Motor neuron (in vitro differentiated cells): ENCODE data around the gene ANXA3. TPM values are rescaled to one million over a fixed set of nuclear protein-coding genes. Genes with fewer than 3 reads are reported as not detected.

Experiments used
- ATAC-seq, 8 experiments: fragments of 200-7000 bp; cut with Tn5 transposase; replicated peaks in 6 of 8; 2 replicates each; pipeline ENCODE4 v1.8.0; 2021; ENCODE audit warnings: mild to moderate bottlenecking in 8 of 8, moderate library complexity in 8 of 8
- H3K27ac ChIP-seq, 2 donors: fragments of 250-450 bp; sonication (Bioruptor Pico); 2 replicates each; pipeline ENCODE4 v1.9.0; 2021; ENCODE audit warnings: antibody characterized with exemption in 2 of 2, mild to moderate bottlenecking in 2 of 2, moderate library complexity in 1 of 2
- H3K4me1 ChIP-seq, 2 donors: fragments of 250-450 bp; sonication (Bioruptor Pico); replicated peaks in 1 of 2; 2 replicates each; pipeline ENCODE4 v1.6.1; 2021; ENCODE audit warnings: antibody characterized with exemption in 2 of 2, mild to moderate bottlenecking in 2 of 2, moderate library complexity in 1 of 2
- H3K4me3 ChIP-seq, 5 donors: fragments of 250-450 bp; sonication (Bioruptor Pico); 2 replicates each; pipeline ENCODE4 v1.9.0; 2021; ENCODE audit warnings: antibody characterized with exemption in 5 of 5, mild to moderate bottlenecking in 5 of 5, moderate library complexity in 4 of 5
- WGBS, 10 experiments: fragments of 450-650 bp; shearing (Covaris generic); methylation state at CpG; one replicate each; pipeline ENCODE4 v1.0.0; 2022; 5-methylcytosine and 5-hydroxymethylcytosine counted together
- in situ Hi-C, 9 experiments: fragments of 400-800 bp; cut with MboI; loops; one replicate each; pipeline ENCODE4 v1.15.0; 2021; ENCODE audit warnings: low sequenced_read_pairs in 9 of 9, low pct_unique_long_range_greater_than_20kb in 2 of 9; ENCODE audit not compliant: unreplicated experiment in 9 of 9
- total RNA-seq, 8 experiments: library from RNA; unstranded; fragments of 300-600 nt; gene quantifications; 2 replicates each; pipeline versions ENCODE4 v1.2.3 to v1.2.4, GENCODE V29; 2022

The ANXA3 gene
- total RNA-seq, 8 experiments from 2014 or later: 0.16 to 779 (median 6.1) TPM

DNA sequence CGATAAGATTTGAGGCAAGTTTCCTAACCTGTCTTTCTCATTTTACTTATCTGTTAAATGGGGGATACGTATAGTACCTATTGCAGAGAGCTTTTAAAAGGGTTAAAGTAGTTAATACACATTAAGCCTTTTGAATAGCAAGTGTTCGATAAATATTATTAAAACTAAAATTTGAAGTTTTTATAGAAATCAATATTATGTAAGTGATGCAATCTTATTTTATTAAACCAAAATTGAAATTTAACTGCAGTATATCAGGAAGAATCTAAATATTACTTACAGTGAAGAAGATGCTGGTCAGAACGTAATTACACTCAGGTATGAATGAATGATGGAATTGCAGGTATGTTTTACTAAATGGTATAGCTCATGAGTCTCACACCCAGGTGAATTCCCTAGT, 58.0 kb downstream of the ANXA3 start:
- H3K27ac ChIP-seq: no peak overlapping the region
- in situ Hi-C loops: loop anchor here in 4 of 9 experiments (25.0 kb wide), 1 partner anchor 253 kb away; no protein-coding TSS in a partner anchor
- WGBS, 10 experiments: 70 to 100% (median 79%) methylated on average over 2 to 4 of the region's 4 CpGs
- H3K4me3 ChIP-seq: no peak overlapping the region
- no peak for ATAC-seq
- peaks cover 0 to 5% of the 10 kb centered on the region in 2 donors for H3K4me1 ChIP-seq

DNA sequence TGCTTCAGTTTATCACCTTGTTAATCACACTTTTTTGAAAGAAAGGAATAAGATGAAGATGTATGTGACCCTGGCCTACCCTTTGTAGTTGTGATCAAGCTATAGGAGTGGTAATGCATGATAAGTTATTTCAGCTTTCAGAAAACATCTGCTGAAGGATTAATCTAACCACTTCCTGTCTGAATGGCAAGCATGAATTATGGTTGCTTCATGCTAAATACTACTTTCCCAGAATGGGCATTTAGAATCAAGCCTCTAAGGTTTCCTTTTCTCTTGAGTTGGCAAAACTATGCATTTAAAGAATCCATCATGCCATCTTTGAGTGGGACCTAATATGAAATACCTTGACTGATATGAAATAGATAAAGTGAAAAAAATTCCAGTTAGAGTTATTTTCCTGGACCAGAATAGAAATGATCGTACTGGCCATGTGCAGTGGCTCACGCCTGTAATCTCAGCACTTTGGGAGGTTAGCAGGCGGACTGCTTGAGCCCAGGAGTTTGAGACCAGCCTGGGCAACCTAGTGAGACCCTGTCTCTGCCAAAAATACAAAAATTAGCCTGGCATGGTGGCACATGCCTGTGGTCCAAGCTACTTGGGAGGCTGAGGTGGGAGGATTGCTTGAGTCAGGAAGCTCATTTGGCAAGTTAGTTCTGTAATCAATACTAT, 59.1 kb downstream of the ANXA3 start:
- in situ Hi-C loops: loop anchor here in 5 of 9 experiments (10.0 to 25.0 kb wide), 2 partner anchors 244 to 252 kb away; no protein-coding TSS in a partner anchor
- Histone ChIP-seq H3K4me1 (peaks cover 0 to 5% of the 10 kb centered on the region in 2 donors), H3K27ac (no peak overlapping the region), H3K4me3 (no peak overlapping the region)
- 60 to 100% (median 93%) methylated on average over 1 to 3 of the region's 3 CpGs; no CpG with 5 or more reads in 3 of the 10 experiments for WGBS, 10 experiments
- ATAC-seq: peak in 3 of 8 experiments; percentile 65 to 82 (median 74)

GRCh38 chr4:78611215-78611558, 59.6 kb downstream of the ANXA3 start:
- in situ Hi-C loops: loop anchor here in 5 of 9 experiments (10.0 to 25.0 kb wide), 2 partner anchors 244 to 251 kb away; no protein-coding TSS in a partner anchor
- 33 to 100% (median 89%) methylated on average over 1 to 2 of the region's 2 CpGs; no CpG with 5 or more reads in 1 of the 10 experiments for WGBS, 10 experiments
- peaks cover 0 to 5% of the 10 kb centered on the region in 2 donors for H3K4me1 ChIP-seq
- ATAC-seq: no peak
- H3K4me3 ChIP-seq: no peak overlapping the region
- no peak overlapping the region for H3K27ac ChIP-seq

GRCh38 chr4:78612398-78613178, 61.0 kb downstream of the ANXA3 start:
- ATAC-seq: peak in 3 of 8 experiments; percentile 32 to 74 (median 33)
- H3K27ac ChIP-seq: no peak overlapping the region
- in situ Hi-C loops: loop anchor here in 5 of 9 experiments (10.0 to 25.0 kb wide), 2 partner anchors 242 to 250 kb away; no protein-coding TSS in a partner anchor
- no peak overlapping the region for H3K4me3 ChIP-seq
- 0 to 100% (median 82%) methylated on average over 1 to 3 of the region's 3 CpGs for WGBS, 10 experiments
- peaks cover 0 to 5% of the 10 kb centered on the region in 2 donors for H3K4me1 ChIP-seq

GRCh38 chr4:78613522-78614321, 62.2 kb downstream of the ANXA3 start:
- H3K4me3 ChIP-seq: no peak overlapping the region
- 40 to 94% (median 87%) methylated on average over 1 to 7 of the region's 7 CpGs for WGBS, 10 experiments
- peaks cover 0 to 5% of the 10 kb centered on the region in 2 donors for H3K4me1 ChIP-seq
- in situ Hi-C loops: loop anchor here in 5 of 9 experiments (10.0 to 25.0 kb wide), 2 partner anchors 241 to 249 kb away; no protein-coding TSS in a partner anchor
- peak in 1 of 8 experiments; percentile 61 for ATAC-seq
- no peak overlapping the region for H3K27ac ChIP-seq

DNA sequence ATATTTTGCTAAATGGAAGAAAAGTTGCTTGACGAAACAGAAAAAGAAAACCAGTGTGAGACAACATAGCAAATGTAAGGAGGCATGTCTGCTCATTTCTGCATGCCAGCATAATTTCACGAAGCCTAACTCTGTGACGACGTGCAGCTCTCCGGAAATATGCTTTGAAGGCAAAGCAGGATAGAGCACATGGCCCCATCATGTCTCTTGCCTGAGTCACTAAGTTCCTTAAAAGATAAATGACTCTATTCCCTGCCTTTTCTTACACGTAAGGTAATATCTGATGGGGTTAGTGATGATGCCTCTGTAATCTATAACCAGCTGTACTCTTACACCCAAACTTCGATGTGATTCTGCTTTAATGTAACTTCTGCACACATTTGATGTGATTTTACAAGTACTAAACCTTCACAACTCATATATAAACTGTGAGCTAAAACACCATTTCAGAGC, 64.5 kb downstream of the ANXA3 start:
- 31 to 100% (median 87%) methylated on average over 1 to 7 of the region's 7 CpGs for WGBS, 10 experiments
- Histone ChIP-seq H3K27ac (no peak overlapping the region), H3K4me3 (no peak overlapping the region), H3K4me1 (no peaks in the 10 kb centered on the region)
- ATAC-seq: peak in 1 of 8 experiments; percentile 72
- in situ Hi-C loops: loop anchor here in 5 of 9 experiments (10.0 to 25.0 kb wide), 2 partner anchors 239 to 246 kb away; no protein-coding TSS in a partner anchor

DNA sequence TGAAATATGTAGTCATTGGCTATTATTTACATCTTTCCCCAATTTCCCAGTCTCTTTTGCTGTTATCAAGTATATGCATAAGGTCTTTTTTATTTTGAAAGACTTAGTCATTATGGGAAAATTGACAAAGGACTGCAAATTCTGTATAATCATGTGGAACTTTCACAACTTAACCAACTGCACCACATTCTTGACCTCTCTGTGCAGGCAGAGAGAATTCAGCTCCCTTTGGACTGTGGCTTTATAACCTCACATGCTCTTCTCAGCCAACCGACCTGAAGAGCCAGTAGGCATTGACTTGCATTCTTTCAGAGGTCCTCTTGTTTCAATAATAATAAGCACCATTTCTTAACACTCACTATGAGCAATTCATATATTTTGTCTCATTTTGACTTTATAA, 66.9 kb downstream of the ANXA3 start:
- 20 to 100% (median 92%) methylated on average over 1 of the region's 1 CpG; no CpG with 5 or more reads in 1 of the 10 experiments for WGBS, 10 experiments
- Histone ChIP-seq H3K4me3 (no peak overlapping the region), H3K27ac (no peak overlapping the region), H3K4me1 (no peaks in the 10 kb centered on the region)
- ATAC-seq: no peak
- in situ Hi-C loops: loop anchor here in 5 of 9 experiments (10.0 to 25.0 kb wide), 2 partner anchors 236 to 244 kb away; no protein-coding TSS in a partner anchor

DNA sequence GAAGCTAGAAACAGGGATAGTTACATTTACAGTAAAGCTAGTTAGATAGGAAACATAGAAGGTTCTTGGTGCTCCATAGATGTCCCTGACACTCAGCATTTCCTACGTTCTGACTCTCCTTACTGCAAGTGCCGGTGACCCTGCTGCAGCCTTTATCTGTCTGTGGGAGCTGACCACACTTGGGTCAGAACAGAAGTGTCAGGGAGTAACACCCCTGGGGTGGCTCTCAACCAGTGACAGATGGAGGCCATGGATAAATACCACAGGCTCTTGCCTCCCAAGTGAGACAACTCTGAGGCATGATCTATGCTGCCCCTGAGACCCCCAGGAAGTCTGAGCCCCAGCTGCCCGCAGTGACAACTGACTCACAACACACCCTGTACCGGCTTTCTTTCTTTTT, 69.8 kb downstream of the ANXA3 start:
- in situ Hi-C loops: loop anchor here in 4 of 9 experiments (25.0 kb wide), 1 partner anchor 241 kb away; no protein-coding TSS in a partner anchor
- H3K4me3 ChIP-seq: no peak overlapping the region
- no peak overlapping the region for H3K27ac ChIP-seq
- ATAC-seq: no peak
- WGBS, 10 experiments: 60 to 94% (median 74%) methylated on average over 1 to 4 of the region's 4 CpGs; no CpG with 5 or more reads in 3 of the 10 experiments
- H3K4me1 ChIP-seq: no peaks in the 10 kb centered on the region

- in situ Hi-C loops: loop anchor here in 4 of 9 experiments (25.0 kb wide), 1 partner anchor 240 kb away; no protein-coding TSS in a partner anchor
- no peaks in the 10 kb centered on the region for H3K4me1 ChIP-seq
- H3K27ac ChIP-seq: no peak overlapping the region
- 63 to 100% (median 89%) methylated on average over 1 to 6 of the region's 6 CpGs; no CpG with 5 or more reads in 1 of the 10 experiments for WGBS, 10 experiments
- peak in 3 of 8 experiments; percentile 31 to 67 (median 64) for ATAC-seq
- H3K4me3 ChIP-seq: no peak overlapping the region
Measured at GRCh38 chr4:78622253-78622979, 70.8 kb downstream of the ANXA3 start.

- Histone ChIP-seq H3K4me3 (no peak overlapping the region), H3K27ac (no peak overlapping the region), H3K4me1 (no peaks in the 10 kb centered on the region)
- ATAC-seq: no peak
- 75 to 100% (median 95%) methylated on average over 1 to 7 of the region's 7 CpGs for WGBS, 10 experiments
- in situ Hi-C loops: loop anchor here in 4 of 9 experiments (25.0 kb wide), 1 partner anchor 238 kb away; no protein-coding TSS in a partner anchor
Measured at GRCh38 chr4:78624048-78624447, 72.5 kb downstream of the ANXA3 start.

DNA sequence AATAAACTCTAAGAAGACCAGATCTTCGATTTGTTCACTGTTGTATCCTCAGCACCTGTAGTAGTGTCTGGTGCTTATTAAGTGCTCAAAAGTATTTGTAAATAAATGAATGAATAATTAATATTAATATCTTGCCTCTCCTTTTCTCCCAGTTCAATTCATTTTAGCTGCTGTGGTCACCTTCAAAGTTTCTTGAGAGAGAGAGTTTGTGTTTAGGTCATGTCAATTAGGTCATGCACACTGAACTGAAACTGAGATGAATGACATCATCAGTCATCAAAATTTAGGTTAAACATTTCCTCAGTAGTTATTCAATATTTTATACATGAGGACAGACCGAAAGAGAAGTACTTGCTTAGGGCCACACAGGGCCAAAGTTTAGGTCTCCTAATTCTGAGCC, 73.5 kb downstream of the ANXA3 start:
- 47 to 100% (median 81%) methylated on average over 1 to 2 of the region's 2 CpGs for WGBS, 10 experiments
- in situ Hi-C loops: no loop called here

More for the DNA sequence above, 73.5 kb downstream of the ANXA3 start:
- Histone ChIP-seq H3K27ac (no peak overlapping the region), H3K4me3 (no peak overlapping the region), H3K4me1 (no peaks in the 10 kb centered on the region)
- ATAC-seq: no peak
